HG03575 (cell line): ENCODE measurements around the gene PODXL.
"Not testable (repeated sequence)": the region's sequence is repeated elsewhere in the genome, so short reads cannot be mapped to it uniquely, and the experiment has no call there.

Experiments
- ATAC-seq: cut with Tn5 transposase; IDR thresholded peaks from one replicate; pipeline ENCODE4 v1.9.1; 2021; ENCODE audit not compliant: unreplicated experiment, insufficient number of reproducible peaks, low FRiP score; ENCODE audit errors: extremely low read depth

Gene PODXL

DNA sequence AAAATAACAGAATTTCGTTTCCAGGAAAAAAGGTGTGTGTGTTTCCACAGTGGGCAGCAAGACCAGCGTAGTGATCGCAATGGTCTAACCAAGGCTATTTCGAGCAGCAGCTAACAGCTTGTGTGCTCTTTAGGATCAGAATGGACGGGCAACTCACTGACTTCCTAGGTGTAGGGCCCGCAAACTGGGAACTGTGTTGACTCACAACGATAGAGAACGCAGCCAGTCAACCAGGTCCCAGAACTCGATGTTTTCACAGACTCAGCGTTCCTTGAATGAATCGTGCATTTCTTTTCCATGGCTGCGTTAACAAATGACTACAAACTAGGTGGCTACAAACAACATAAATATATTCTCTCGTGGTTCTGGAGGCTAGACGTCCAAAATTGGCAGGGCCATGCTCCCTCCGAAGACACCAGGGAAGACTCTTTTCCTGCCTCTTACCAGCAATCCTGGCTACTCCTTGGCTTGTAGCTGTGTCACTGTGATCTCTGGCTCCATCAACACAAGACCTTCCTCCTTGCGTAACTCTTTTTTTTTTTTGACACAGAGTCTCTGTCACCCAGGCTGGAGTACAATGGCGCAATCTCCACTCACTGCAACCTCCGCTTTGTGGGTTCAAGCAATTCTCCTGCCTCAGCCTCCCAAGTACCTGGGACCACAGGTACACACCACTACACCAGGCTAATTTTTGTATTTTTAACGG, 39.1 kb downstream of the PODXL start:
- no peak for ATAC-seq

DNA sequence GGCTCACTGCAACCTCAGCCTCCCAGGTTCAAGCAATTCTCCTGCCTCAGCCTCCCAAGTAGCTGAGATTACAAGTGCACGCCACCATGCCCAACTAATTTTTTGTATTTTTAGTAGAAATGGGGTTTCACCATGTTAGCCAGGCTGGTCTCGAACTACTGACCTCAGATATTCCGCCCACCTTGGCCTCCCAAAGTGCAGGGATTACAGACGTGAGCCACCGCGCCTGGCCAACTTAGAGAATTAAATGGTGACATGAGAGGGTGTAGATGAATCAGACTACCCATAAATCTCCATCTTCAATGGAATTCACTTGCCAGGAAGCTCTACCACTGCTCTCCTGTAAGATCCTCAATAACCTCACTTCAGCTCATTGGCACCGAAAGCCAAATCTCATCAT, 41.0 kb downstream of the PODXL start:
- not testable (repeated sequence) for ATAC-seq

DNA sequence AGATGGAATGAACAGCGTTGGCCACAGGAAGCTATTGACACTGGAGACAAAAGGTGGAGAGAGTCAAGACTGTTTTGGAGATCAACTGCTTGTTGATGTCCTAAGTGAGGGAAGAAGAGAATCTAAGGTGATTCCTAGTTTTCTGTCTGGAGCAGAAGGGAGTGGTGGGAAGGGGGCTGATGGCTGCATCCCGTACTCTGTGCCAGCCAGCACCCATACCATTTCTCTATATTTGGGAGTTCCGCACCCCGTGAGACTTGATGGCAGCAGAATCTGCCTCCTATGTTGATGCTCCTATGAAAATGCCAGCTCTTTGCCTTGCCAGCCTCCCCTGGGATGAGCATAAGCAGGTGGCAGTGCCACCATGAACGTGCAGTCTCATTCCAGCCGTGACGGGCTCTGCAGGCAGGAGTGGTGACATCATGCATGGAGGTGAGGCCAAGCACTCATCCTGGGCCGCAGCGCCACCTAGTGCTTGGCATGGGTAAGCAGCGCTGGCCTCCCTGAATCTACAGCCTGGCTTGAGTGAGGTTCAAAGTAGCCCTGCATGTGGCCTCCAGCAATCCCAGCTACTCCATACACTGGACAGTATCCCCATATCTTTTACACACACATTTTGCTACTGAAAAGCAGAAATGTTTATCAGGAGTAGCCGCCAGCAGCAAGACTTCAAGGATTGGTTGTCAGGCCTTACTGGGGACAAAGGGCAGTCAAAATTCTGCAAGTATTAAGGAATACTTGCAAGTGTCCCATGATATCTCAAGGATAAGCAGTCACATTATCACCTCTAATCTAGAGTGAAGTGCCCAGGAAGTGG, 43.0 kb downstream of the PODXL start:
- ATAC-seq: no peak

DNA sequence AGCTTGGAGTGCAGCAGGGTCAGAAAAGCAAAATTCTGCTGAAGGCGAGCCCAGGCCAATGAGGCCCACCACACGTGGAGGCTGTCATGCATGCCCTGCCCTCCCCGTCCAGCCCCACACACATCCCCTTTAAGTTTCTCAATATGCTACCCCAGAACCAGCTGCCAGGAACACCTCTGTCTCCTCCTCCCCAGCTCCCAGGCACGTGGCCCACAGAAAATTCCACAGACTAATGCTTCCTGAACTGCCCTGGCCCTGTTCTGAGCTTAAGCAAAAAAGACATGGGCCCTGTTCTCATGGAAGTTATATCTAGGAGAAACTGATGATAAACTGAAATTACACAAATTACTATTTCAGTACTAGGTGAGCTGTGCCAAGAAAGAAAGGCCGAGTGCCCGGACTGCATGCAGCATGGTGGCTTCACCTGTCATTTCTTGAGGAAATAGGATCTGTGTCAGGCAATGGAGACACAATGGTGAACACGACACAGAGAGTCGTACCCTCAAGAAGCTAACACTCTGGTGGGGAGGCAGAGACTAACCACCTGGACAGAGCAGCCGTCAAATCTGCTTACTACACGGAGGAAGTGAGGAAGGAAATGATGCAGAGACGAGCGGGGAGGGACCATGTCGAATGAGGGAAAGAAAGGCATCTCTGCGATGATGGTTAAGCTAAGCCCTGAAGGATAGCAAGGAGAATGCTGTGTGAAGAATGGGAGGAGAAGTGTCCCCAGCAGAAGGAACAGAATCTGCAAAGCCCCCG, 44.5 kb downstream of the PODXL start:
- no peak for ATAC-seq

DNA sequence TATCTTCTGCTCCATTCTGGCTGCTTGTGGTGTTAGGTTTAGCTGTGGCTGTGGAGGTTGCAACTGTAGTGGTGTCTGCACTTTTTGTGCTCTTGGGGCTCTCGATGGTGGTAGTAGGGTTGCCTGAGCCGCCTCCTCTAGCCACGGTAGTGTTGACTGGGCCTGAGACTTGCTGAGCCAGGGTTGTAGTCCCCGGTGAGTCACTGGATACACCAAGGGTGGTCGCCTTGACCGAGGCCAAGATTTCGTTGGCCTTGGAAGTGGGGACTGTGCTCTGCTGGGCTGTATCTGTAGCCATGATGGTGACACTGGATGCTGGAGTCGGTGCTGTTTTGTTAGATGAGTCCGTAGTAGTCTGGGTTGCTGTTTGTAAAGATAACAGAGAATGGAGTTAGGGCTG, 45.4 kb downstream of the PODXL start:
- ATAC-seq: no peak

DNA sequence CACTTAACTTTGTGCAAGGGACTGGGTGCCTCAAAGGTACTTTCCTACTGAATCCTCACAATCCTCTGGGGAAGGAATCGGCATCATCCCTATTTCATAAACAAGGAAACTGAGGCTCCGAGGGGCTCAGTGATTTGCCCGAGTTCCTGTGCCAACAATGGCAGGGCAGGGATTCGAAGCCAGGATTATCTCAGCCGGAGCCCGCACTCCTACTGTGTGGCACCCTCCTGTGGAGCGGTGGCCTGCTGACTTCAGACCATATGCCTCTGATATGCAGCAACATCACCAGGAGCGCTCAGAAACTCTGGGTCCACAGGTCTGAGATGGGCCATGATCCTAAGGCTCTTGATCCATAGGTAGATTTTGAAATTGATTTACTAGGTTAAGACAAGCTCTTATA, 46.6 kb downstream of the PODXL start:
- ATAC-seq: no peak

DNA sequence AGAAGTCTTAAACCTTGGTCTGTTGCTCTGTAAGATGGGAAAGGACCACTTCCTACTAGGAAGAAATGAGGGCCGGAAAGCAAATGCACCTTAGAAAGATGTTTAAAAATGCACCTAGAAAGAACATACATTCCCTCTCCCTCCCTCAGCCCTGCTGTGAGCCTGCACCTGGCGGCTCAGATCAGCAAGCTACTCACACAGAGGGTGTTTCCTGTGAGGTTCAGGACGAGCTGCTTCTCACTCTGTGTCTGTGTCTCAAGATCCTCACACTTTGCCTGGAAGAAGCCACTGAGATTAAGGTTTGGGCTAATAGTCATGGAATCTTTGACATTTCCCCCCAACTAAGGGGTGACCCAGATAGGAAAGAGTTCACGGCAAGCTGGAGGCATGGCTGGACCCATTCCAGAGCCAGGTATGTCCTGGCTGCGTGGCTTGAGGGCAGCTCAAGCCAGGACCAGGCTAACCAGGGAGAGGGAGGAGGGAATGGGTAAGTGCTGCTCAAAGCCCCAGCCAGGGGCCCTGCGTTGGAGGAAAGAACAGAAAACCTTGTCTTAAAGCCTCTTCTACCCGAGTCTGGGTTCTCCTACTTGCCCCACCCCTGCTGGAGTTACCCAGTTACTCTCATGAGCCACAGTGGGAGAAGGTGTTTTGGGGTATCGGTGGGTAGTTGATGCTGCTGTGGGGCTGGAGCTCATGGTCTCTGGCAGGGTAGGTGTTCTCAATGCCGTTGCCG, 47.5 kb downstream of the PODXL start:
- ATAC-seq: no peak

DNA sequence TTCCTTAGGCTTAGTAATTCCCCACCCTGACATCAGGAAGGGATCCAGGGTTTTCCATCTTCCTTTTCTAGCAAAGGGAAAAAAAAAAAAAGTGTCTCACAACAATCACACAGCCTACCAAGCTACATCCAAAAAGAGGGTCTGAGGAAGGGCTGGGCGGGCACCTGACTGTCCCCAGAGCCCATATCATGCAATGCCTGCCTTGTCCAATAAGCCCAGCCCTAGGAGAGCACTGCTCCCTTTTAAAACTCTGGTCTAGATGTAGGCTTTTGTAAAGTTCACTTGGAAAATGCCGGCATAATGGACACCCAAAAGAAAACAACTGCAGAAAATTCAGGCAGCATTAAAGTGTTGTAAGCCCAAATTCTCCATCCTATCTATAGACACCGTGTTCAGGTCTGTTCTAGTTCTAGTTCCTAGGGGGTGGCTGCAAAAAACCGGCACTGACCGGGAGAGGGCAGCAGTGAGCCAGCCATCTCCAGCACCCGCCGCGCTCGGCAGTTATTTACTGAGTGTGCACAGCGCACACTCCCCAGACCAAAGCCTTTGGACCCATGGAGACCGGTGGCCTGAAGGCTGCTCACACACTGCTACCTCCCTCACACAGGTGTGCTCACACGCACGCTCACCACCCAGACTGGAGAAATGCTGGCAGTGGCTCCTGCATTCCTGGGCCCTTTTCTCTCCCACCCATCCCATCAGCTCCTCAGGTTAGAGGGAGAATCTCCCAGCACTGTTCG, 48.7 kb downstream of the PODXL start:
- no peak for ATAC-seq

DNA sequence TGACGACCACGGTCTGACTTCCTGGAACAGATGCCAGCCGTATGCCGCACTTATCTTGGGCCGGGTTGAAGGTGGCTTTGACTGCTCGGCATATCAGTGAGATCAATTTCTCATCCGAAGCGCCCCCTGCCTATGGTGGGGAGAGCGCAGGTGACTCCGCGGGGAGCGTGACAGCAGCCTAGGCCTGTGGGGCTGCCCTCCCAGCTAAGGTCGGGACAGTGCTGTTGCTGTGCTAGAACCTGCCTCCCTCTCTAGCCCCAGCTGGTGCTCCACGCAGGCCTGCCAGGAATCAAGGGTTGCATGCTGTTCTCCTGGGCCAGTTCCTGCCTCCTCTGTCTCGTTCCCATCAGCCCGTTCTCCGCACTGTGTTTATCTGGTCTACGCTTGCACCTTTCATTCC, 49.8 kb downstream of the PODXL start:
- no peak for ATAC-seq

DNA sequence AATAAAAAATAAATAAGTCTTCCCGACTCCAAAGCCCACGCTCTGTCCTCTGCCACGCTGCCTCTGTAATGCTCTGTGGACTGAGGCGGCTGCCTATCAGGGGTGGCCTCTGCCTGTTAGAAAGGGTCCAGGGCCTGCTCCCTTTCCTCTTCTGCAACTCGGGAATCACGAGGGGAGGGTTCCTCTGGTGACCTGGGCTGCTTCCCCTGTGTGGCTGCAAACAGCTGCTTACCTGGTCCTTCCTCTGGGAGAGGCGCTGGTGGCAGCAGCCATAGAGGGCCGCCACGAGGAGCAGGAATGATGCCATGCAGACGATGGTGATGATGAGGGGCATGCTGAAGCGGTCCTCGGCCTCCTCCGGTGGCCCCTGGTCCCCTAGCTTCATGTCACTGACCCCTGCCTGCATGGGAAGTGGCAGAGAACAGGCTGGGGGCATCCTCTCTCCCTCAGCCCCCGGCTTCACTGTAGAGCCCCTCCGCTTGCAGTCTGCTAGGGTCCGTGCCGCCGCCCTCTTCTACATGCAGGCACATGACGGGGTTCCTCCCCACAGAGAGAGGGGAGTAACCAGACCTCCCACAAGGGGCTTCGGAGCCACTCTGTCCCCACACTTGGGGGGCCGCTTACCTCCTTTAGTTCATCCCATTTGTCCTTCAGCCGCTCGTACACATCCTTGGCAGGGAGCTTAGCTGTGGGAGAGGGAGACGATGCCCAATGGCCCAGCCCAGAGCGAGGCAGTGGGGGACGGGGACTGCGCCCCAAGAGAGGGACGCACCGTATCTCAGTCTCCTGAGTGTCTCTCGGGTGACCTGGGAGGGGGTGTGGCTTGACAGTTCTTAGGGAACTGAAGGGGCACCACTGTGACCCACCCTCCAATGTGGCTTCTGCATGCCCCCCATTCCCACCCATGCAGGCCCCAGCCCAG, 50.5 kb downstream of the PODXL start:
- ATAC-seq: no peak

DNA sequence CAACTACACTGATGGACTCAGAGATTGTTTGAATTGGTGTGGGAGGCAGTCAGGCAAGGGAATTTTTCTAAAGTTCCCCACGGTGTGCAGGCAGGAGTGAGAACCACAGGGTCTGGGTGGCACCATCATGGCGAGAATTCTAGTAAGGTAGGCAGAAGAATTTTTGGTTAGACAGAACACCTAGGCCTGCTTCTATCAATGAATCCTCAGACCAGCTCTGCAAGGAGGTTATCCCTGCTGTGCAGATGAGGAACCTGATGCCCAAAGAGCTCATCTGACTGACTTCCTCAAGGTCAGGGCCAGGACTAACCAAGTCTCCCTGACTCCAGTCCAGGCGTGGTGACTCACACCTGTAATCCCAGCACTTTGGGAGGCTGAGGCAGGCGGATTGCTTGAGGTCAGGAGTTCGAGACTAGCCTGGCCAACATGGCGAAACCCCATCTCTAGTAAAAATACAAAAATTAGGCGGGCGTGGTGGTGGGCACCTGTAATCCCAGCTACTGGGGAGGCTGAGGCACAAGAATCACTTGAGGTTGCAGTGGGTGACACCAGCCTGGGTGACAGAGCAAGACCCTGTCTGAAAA, 51.3 kb downstream of the PODXL start:
- ATAC-seq: not testable (repeated sequence)

DNA sequence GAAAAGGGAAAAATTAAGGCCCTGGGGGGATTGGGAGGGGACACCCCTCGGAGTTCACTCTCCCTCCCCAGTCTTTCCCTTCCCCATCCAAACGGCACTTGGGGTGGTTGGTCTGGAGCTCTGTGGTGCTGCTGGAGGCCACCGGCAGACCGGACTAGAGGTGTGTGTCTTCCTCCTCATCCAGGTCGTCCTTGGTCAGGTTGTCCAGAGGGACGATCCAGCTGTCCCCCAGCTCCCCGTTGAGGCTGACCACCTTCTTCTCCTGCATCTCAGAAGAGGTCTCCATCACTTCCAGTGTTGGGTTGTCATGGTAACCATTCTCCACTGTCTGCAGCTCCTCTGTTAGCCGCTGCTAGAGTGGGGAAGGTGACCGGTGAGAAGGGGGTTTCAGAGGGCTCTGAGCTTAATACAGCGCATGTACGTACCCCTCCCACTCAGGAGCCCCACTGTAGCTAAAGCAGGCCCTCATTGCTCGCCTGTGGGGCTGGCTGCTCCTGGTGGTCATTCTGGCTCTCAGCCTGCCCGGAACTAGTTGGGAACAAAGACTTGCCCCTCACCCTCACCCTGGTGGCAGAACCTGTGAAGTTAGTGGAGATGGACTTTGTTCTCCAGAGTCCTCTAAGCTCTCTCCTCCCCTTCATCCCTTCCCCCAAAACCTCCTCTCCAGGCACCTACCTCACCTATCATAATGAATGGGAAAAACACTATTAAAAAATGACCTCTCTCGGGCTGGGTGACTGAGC, 52.1 kb downstream of the PODXL start:
- ATAC-seq: no peak

DNA sequence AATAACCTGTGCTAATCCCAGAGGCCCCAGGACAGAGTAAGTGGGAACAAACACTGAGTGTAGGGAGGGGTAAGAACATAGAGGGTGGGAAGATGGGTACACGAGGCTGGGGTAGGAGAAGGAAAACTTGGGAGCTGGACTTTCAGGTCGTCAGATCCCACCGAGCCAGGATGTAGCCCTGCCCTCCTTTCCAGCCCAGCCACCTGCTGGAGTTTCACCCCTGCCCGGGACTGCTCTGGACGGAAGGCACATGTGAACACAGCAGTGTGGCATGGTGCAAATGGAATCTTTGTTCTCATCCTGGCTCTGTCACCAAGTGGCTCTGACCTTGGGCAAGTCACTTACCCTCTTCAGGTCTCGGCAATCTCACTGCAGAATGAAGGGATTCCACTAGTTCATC, 52.8 kb downstream of the PODXL start:
- no peak for ATAC-seq

DNA sequence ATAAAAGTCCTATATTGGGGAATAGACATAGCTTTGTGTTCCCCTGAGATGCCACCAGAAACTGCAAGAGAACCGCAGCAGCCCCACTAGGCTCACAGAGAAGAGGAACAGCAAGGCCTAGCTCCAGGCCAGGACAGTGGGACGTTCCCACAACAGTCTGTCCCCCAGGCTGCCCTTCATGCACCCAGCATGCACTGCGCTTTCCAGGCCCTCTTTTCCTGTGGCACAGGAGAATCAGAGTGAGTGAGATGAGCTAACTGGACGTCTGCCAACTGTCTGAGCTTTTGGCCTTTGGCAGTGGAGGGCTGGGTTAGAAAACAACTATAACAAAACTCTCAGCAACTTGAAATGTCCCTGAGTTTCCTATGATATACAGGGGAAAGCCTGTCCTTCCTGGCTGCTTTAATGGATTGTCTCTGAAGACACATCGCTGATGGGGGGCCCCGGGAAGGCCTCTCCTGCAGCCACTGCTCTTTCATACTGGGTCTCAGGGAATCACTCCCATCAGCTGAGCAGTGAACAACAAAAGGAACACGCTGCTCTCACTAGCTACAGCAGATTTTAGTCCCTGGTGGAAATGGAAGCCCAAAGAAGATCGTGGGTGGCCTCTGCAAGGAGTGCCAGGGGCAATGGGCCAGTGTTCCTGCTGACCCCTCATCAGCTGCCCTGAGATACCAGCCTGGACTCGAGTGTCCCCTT, 53.5 kb downstream of the PODXL start:
- no peak for ATAC-seq

DNA sequence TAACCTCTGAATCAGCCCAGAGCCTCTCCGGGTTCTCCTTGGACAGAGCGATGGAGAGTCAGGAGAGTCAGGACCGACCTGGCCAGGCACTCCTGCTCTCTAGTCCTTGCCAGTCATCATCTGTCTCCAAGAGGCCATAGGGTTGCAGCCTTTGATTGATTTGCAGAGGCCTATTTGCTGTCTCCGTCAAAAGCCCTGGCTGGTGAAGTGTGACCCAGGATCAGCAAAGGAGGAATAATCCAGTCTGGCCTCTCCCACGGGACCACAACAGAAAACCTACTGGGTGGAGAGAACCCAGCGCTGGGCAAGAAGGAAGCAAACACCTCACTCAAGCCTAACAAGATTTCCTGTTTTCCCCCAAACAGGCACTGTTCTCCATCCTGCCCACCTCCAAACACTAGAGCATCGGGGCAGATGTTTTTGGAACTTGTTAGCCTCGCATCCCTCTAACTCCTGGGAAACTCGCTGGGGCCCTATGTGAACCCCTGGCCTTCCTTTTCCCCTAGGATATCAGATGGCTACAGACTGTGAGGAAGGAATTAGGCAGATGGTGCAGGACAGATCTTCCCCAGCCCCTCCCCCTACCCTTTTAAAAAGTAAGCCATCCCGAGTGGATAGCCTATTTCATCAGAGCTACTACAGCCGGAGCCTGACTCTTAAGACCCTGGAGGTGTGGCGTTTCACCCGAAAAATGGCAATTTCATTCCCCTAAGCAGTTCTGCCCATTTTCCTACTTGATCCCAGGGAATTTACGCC, 54.3 kb downstream of the PODXL start:
- ATAC-seq: no peak
